Naive thymus-derived CD4-positive, alpha-beta T cell (primary cell): ENCODE measurements around the gene C10orf95. TPM values are rescaled to one million over a fixed set of nuclear protein-coding genes. Genes with fewer than 3 reads are reported as not detected.

Experiments used
- ATAC-seq: fragments of 150-1000 bp; cut with Tn5 transposase; 2 replicates; pipeline ENCODE4 v1.10.0; 2021; ENCODE audit warnings: mild to moderate bottlenecking, moderate library complexity
- CTCF ChIA-PET: fragments of 350-600 bp; sonication (Branson Sonifier 250); formaldehyde crosslinking; loops from one replicate; lab custom pipeline; 2021; ENCODE audit warnings: antibody characterized with exemption; lab: Charles Lee
- POLR2A ChIA-PET: fragments of 350-600 bp; sonication (Branson Sonifier 250); formaldehyde crosslinking; loops from one replicate; lab custom pipeline; 2021; ENCODE audit warnings: antibody characterized with exemption, inconsistent platforms; lab: Charles Lee
- DNase-seq, 9 donors: peaks; one replicate each; pipeline versions ENCODE4 v3.0.0 to v3.0.0-alpha.2; 2020 to 2022; ENCODE audit warnings: mixed read lengths in 1 of 9
- H3K27ac ChIP-seq: one replicate; pipeline ENCODE4 v1.7.0; 2013; ENCODE audit warnings: mild to moderate bottlenecking, low read depth, low read length, moderate library complexity
- H3K27me3 ChIP-seq, 2 donors: one replicate each; pipeline ENCODE4 v1.7.0; 2013; ENCODE audit warnings: low read length in 2 of 2, mild to moderate bottlenecking in 2 of 2, moderate library complexity in 2 of 2; ENCODE audit not compliant: control insufficient read depth in 2 of 2, insufficient read depth in 2 of 2
- H3K36me3 ChIP-seq, 3 experiments: 1 replicate in 2 of 3; 2 replicates in 1 of 3; pipeline ENCODE4 v1.7.0; 2013; ENCODE audit warnings: low read length in 3 of 3, mild to moderate bottlenecking in 3 of 3, moderate library complexity in 1 of 3; ENCODE audit not compliant: insufficient read depth in 3 of 3, control insufficient read depth in 2 of 3
- H3K4me1 ChIP-seq, 2 donors: one replicate each; pipeline ENCODE4 v1.7.0; 2013; ENCODE audit warnings: low read length in 2 of 2, mild to moderate bottlenecking in 2 of 2, moderate library complexity in 1 of 2; ENCODE audit not compliant: control insufficient read depth in 2 of 2, insufficient read depth in 2 of 2
- H3K4me3 ChIP-seq: 2 replicates; pipeline ENCODE4 v1.7.0; 2013; ENCODE audit warnings: mild to moderate bottlenecking, low read length
- H3K9me3 ChIP-seq, 3 experiments: 1 replicate in 2 of 3; 2 replicates in 1 of 3; pipeline ENCODE4 v1.7.0; 2013; ENCODE audit warnings: low read length in 3 of 3; ENCODE audit not compliant: control insufficient read depth in 2 of 3
- H3K27ac Mint-ChIP-seq, 9 donors: one replicate each; pipeline ENCODE4 v1.8.0; 2020 to 2022; ENCODE audit warnings: mixed read lengths in 9 of 9, mild to moderate bottlenecking in 8 of 9, moderate library complexity in 5 of 9, inconsistent platforms in 2 of 9
- H3K27me3 Mint-ChIP-seq, 5 donors: one replicate each; pipeline ENCODE4 v1.8.0; 2021 to 2022; ENCODE audit warnings: mixed read lengths in 5 of 5, mild to moderate bottlenecking in 1 of 5
- H3K36me3 Mint-ChIP-seq, 5 donors: one replicate each; pipeline ENCODE4 v1.8.0; 2020 to 2022; ENCODE audit warnings: mixed read lengths in 5 of 5, mild to moderate bottlenecking in 3 of 5, inconsistent platforms in 1 of 5
- H3K4me1 Mint-ChIP-seq, 7 donors: one replicate each; pipeline ENCODE4 v1.8.0; 2020 to 2022; ENCODE audit warnings: mixed read lengths in 7 of 7, mild to moderate bottlenecking in 3 of 7, inconsistent platforms in 1 of 7
- H3K4me3 Mint-ChIP-seq, 10 donors: one replicate each; pipeline ENCODE4 v1.8.0; 2020 to 2022; ENCODE audit warnings: mild to moderate bottlenecking in 10 of 10, mixed read lengths in 10 of 10, moderate library complexity in 6 of 10, inconsistent platforms in 2 of 10
- H3K9me3 Mint-ChIP-seq, 11 donors: one replicate each; pipeline ENCODE4 v1.8.0; 2020 to 2022; ENCODE audit warnings: mixed read lengths in 11 of 11, mild to moderate bottlenecking in 4 of 11, inconsistent platforms in 1 of 11, moderate library complexity in 1 of 11
- intact Hi-C, 2 donors: fragments of 100-400 bp; cut with micrococcal nuclease; formaldehyde crosslinking; loops; one replicate each; pipeline ENCODE4 v1.15.1; 2023
- polyA plus RNA-seq, 2 donors: library from polyadenylated mRNA; unstranded; fragments of 300-500 nt; fragmentation: Illumina TruSeq; gene quantifications; one replicate each; pipeline ENCODE4 v1.2.3, GENCODE V29; 2021
- total RNA-seq, 6 experiments: library from RNA in 5 of 6; stranded (reverse) in 5 of 6; gene quantifications; 1 replicate in 5 of 6; 2 replicates in 1 of 6; pipeline ENCODE4 v1.2.3 and lab custom pipeline; 2021 to 2026

Gene C10orf95
- total and polyA plus RNA-seq, 7 experiments from 2014 or later: 0.19 to 0.78 (median 0.38) TPM; not detected in 1

DNA sequence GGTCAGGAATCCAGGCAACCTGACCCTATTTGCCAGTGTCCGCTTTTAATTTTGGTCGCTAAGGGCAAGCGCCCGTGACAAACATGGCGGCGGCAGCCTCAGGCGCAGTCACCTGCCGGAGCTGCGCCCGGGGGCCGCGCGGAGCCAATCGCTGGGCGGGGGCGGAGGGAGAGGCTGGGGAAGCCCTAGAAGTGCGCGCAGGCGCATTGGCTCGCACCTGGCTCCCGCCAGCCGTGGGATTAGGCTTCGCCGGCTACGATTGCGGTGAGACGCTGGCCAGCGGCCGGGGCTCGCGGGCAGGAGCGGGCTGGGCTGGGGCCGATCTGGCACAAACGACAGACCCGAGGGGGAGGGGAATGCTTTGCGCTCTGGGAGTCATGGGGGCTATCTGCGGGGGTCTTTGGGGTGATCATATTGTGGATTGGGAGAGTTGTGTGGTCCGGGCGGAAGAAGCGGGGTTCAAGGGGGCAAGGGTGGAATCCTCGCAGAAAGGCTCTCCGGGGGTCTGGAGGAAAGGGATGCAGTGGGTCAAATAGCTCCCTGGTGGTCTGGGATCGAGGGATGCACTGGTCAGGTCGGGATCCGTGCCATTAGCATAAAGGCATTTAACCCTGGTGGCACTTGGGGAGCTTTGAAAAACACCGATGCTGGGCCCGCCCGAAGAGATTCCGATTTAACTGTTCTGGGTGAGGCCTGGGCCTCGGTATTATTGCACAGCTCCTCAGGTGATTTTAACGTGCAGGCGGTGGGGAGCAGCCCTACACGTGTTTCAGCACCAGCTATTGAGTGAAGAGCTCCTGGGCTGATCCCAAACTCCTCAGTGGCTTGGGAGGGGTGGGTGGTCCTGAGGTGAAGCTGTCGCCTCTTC lies 10.1 kb upstream of the C10orf95 start:
- Histone ChIP-seq H3K9me3 (no peaks in the 10 kb centered on the region), H3K4me1 (peaks cover 9 to 14% of the 10 kb centered on the region in 2 donors), H3K4me3 (peak overlapping the region; percentile 93), H3K27ac (peak overlapping the region; percentile 74), H3K27me3 (no peaks in the 10 kb centered on the region), H3K36me3 (peaks cover 0 to 1% (median 0%) of the 10 kb centered on the region in 3 experiments)
- H3K9me3 Mint-ChIP-seq: no peaks in the 10 kb centered on the region
- peaks cover 0 to 2% (median 0%) of the 10 kb centered on the region in 5 donors for H3K27me3 Mint-ChIP-seq
- H3K4me3 Mint-ChIP-seq: peak overlapping the region; percentile 83 to 96 (median 92)
- peak overlapping the region; percentile 72 to 90 (median 85) for H3K27ac Mint-ChIP-seq
- H3K36me3 Mint-ChIP-seq: no peaks in the 10 kb centered on the region
- DNase-seq (peak; percentile 84 to 95 (median 90)), ATAC-seq (peak; percentile 99)
- ChIA-PET CTCF (interaction anchor here (0.7 to 2.3 kb wide), 6 partner anchors 17 to 122 kb away, joined by 3 to 11 read pairs (median 4); partner anchors contain the start of gene FBXL15), POLR2A (interaction anchor here (0.7 to 5.5 kb wide), 16 partner anchors 10 to 678 kb away, joined by 3 to 73 read pairs (median 4); partner anchors contain the start of genes ACTR1A, C10orf95, CUEDC2 and FBXL15)
- intact Hi-C loops: loop anchor here (1.0 to 5.0 kb wide), 12 partner anchors 11 to 329 kb away; partner anchors contain the start of genes ACTR1A (in 2 of the 2), CUEDC2 (in 2 of the 2), GBF1 (in 1 of the 2) and NOLC1 (in 1 of the 2)
- peaks cover 19 to 40% (median 34%) of the 10 kb centered on the region in 7 donors for H3K4me1 Mint-ChIP-seq

DNA sequence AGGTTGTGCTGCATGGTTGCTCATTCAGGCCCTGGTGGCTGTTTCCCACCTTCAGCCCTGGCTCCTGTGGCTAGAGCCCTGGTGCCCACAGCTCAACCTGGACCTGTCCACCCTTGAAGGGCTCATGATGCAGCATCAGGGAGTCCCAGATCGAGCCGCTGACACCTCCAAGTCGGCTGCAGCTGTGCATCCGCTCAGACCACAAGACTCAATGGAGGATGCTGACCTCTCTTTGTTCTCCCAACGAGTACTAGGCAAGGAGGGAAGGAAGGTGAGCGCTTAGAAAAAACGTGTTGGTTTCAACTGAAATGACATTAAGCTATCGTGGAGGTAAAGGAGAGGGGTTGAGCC lies 9.5 kb upstream of the C10orf95 start:
- Mint-ChIP-seq H3K4me3 (peak overlapping the region; percentile 83 to 96 (median 92)), H3K27ac (peak overlapping the region in 8 of 9 donors; percentile 59 to 90 (median 85)), H3K36me3 (peaks cover 0 to 1% (median 0%) of the 10 kb centered on the region in 5 donors), H3K4me1 (peaks cover 19 to 40% (median 34%) of the 10 kb centered on the region in 7 donors), H3K27me3 (peaks cover 0 to 2% (median 0%) of the 10 kb centered on the region in 5 donors), H3K9me3 (no peaks in the 10 kb centered on the region)
- Histone ChIP-seq H3K4me1 (peaks cover 9 to 14% of the 10 kb centered on the region in 2 donors), H3K36me3 (peaks cover 0 to 7% (median 0%) of the 10 kb centered on the region in 3 experiments), H3K9me3 (no peaks in the 10 kb centered on the region), H3K27ac (peak overlapping the region; percentile 74), H3K27me3 (no peaks in the 10 kb centered on the region), H3K4me3 (peak overlapping the region; percentile 93)
- intact Hi-C loops: loop anchor here (1.0 to 5.0 kb wide), 12 partner anchors 11 to 329 kb away; partner anchors contain the start of genes ACTR1A (in 2 of the 2), CUEDC2 (in 2 of the 2), GBF1 (in 1 of the 2) and NOLC1 (in 1 of the 2)
- DNase-seq (no peak), ATAC-seq (peak; percentile 16)
- ChIA-PET CTCF (interaction anchor here (1.1 to 2.3 kb wide), 5 partner anchors 18 to 123 kb away, joined by 3 to 11 read pairs (median 3); partner anchors contain the start of gene FBXL15), POLR2A (interaction anchor here (0.7 to 5.5 kb wide), 11 partner anchors 10 to 67 kb away, joined by 3 to 73 read pairs (median 4); partner anchors contain the start of genes ACTR1A, C10orf95 and CUEDC2)

DNA sequence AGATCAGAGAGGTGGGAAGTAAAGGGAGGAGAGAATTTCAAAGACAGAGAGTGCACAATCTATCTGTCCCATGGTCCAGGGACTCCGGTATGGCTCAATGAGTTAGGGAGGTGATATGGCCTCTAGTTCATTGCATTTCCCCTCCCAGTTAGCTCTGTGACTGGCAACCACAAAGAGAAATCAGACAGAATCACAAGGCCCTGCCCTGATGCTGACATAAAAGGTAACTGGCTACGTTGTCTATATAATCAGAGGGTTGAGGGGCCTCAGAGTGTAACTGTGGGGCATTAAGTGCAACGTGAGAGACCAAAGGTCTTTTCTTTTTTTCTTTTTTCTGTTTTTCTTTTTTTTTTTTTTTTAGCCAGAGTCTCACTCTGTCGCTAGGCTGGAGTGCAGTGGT lies 7.3 kb upstream of the C10orf95 start:
- H3K27me3 ChIP-seq: no peaks in the 10 kb centered on the region
- Mint-ChIP-seq H3K36me3 (peaks cover 0 to 3% (median 0%) of the 10 kb centered on the region in 5 donors), H3K27me3 (peaks cover 0 to 2% (median 0%) of the 10 kb centered on the region in 5 donors), H3K9me3 (no peaks in the 10 kb centered on the region), H3K4me1 (peaks cover 19 to 37% (median 33%) of the 10 kb centered on the region in 7 donors), H3K27ac (peak overlapping the region in 2 of 9 donors; percentile 46 to 89), H3K4me3 (no peak overlapping the region)
- peaks cover 0 to 7% (median 3%) of the 10 kb centered on the region in 3 experiments for H3K36me3 ChIP-seq
- ATAC-seq: no peak
- no peak overlapping the region for H3K27ac ChIP-seq
- H3K9me3 ChIP-seq: no peaks in the 10 kb centered on the region
- DNase-seq: no peak
- ChIA-PET CTCF (interaction anchor here (0.7 kb wide), 1 partner anchor 290 kb away, joined by 4 read pairs; no protein-coding TSS in a partner anchor), POLR2A (interaction anchor here (1.2 to 5.5 kb wide), 2 partner anchors 8 to 23 kb away, joined by 3 to 73 read pairs; partner anchors contain the start of gene C10orf95)
- peaks cover 9 to 14% of the 10 kb centered on the region in 2 donors for H3K4me1 ChIP-seq
- no peak overlapping the region for H3K4me3 ChIP-seq
- intact Hi-C loops: no loop called here

DNA sequence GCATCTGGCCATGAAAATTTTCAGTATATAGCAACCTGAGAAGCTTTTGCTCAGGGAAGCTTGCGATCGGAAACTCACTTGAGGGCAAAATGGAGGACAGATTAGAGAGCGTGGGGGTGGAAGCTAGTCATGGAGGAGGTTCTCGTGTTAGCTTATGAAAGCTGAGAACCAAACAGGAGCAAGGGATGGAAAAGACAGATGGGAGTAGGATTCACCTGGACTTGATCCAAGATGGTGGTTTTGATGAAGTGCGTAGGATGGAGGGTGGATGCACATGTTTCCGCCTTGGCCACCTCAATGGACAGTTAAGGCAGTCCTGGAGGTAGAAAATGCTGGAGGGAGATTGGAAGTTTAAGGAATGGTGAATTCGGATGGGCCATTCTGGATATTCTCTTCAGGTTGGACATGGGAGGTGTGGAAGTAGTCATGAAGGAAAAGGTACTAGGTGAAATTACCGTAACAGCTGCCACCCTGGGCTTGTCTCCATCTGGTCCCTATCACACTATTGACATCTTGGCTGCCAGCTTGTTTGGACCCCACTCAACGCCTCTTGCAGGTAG lies 6.3 kb upstream of the C10orf95 start:
- DNase-seq: no peak
- Histone ChIP-seq H3K4me3 (no peak overlapping the region), H3K4me1 (peaks cover 9 to 14% of the 10 kb centered on the region in 2 donors), H3K36me3 (peaks cover 0 to 7% (median 3%) of the 10 kb centered on the region in 3 experiments), H3K27ac (no peak overlapping the region), H3K27me3 (no peaks in the 10 kb centered on the region), H3K9me3 (no peaks in the 10 kb centered on the region)
- no peak for ATAC-seq
- Mint-ChIP-seq H3K36me3 (peaks cover 0 to 5% (median 4%) of the 10 kb centered on the region in 5 donors), H3K27ac (peak overlapping the region in 7 of 9 donors; percentile 20 to 84 (median 67)), H3K4me1 (peaks cover 22 to 37% (median 33%) of the 10 kb centered on the region in 7 donors), H3K4me3 (no peak overlapping the region), H3K27me3 (no peaks in the 10 kb centered on the region), H3K9me3 (no peaks in the 10 kb centered on the region)
- CTCF ChIA-PET: no interaction called here
- intact Hi-C loops: no loop called here
- POLR2A ChIA-PET: interaction anchor here (1.2 to 5.5 kb wide), 3 partner anchors 7 to 35 kb away, joined by 3 to 73 read pairs (median 7); partner anchors contain the start of gene C10orf95

DNA sequence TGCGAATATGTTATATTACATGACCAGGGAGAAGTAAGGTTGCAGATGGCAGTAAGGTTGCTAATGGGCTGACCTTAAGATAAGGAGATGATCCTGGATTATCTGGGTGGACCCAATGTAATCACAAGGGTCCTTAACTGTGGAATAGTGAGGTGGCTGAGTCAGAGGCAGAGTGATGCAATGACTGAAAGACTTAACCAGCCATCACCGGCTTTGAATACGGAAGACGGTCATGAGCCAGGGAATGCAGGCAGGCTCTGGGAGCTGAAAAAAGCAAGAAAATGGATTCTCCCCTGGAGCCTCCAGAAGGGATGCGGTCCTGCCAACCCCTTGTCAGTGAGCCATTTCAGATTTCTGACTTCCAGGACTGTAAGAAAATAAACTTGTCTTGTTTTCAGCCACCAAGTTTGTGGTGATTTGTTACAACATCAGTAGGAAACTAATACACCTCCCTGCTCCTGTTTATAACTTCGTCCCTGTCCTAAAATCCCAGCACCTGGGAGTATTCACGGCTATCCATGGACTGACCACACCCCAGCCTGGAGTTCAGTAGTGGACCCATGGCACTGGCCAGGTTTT lies 4.6 kb upstream of the C10orf95 start:
- Mint-ChIP-seq H3K27me3 (no peaks in the 10 kb centered on the region), H3K4me3 (no peak overlapping the region), H3K36me3 (peaks cover 0 to 9% (median 4%) of the 10 kb centered on the region in 5 donors), H3K27ac (peak overlapping the region in 2 of 9 donors; percentile 22 to 64), H3K9me3 (no peaks in the 10 kb centered on the region), H3K4me1 (peaks cover 16 to 32% (median 25%) of the 10 kb centered on the region in 7 donors)
- no peaks in the 10 kb centered on the region for H3K27me3 ChIP-seq
- intact Hi-C loops: no loop called here
- POLR2A ChIA-PET: interaction anchor here (0.6 to 2.1 kb wide), 3 partner anchors 10 to 49 kb away, joined by 3 to 7 read pairs (median 3); no protein-coding TSS in a partner anchor
- H3K27ac ChIP-seq: peak overlapping the region; percentile 3
- H3K4me3 ChIP-seq: no peak overlapping the region
- DNase-seq (no peak), ATAC-seq (no peak)
- CTCF ChIA-PET: interaction anchor here (0.6 kb wide), 1 partner anchor 222 kb away, joined by 3 read pairs; no protein-coding TSS in a partner anchor
- no peaks in the 10 kb centered on the region for H3K9me3 ChIP-seq
- H3K4me1 ChIP-seq: peaks cover 9 to 10% of the 10 kb centered on the region in 2 donors
- H3K36me3 ChIP-seq: peaks cover 0 to 7% (median 3%) of the 10 kb centered on the region in 3 experiments
